Epithelial cell of esophagus (primary cell): ENCODE data around the gene MCC.

Experiments used
- DNase-seq: peaks from one replicate; pipeline ENCODE4 v3.0.0; 2010; ENCODE audit warnings: low read depth
- H3K4me3 ChIP-seq: 2 replicates; pipeline ENCODE4 v1.5.1; 2011; ENCODE audit warnings: mild to moderate bottlenecking, low read length, control low read depth
- TF ChIP-seq, protein P1 (sequence below): IDR thresholded peaks from 2 replicates; pipeline ENCODE4 v1.5.1; 2011; ENCODE audit warnings: low read depth, mild to moderate bottlenecking, low read length, control low read depth, inconsistent platforms; ENCODE audit not compliant: insufficient read depth; ENCODE audit errors: missing control alignments

MCC gene

DNA sequence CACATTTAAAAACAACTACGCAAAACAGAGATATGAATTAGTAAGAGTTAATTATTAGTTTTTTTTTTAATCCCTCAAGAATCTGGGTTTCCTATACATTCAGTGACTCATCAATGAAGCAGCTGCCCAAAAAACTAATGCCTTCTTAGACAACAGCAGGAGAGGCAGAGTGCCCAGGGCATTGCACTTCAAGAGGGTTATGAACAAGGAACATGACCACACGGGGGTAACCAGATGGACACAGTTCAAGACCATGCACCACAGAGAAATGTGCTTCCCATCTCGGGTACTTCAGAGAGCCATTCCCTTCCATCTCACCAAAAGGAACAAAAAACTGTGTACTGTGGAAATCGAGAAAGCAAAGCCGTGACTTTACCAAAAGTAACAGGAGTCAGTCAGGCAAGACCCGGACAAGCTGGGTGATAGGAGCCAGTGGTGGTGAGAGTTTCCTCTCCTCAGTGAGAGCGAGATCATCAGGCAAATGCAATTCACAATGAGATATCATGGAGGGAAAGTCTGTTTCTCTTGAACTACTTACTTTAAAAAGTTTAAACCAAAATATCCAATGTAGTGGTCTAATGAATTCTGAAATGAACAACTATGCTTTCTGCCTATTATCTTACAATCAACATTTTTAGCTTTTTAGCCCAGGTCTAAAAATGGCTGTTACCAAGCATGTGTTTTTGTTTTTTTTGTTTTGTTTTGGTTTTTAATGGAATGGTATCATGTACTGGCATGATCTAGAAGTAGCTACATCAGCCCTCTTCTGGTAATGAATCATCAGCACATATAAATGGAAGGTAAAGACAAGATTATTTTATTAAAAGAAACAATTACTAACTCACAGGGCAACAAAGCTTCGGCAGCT lies 245.5 kb downstream of the MCC start:
- TF ChIP-seq, protein P1, sequence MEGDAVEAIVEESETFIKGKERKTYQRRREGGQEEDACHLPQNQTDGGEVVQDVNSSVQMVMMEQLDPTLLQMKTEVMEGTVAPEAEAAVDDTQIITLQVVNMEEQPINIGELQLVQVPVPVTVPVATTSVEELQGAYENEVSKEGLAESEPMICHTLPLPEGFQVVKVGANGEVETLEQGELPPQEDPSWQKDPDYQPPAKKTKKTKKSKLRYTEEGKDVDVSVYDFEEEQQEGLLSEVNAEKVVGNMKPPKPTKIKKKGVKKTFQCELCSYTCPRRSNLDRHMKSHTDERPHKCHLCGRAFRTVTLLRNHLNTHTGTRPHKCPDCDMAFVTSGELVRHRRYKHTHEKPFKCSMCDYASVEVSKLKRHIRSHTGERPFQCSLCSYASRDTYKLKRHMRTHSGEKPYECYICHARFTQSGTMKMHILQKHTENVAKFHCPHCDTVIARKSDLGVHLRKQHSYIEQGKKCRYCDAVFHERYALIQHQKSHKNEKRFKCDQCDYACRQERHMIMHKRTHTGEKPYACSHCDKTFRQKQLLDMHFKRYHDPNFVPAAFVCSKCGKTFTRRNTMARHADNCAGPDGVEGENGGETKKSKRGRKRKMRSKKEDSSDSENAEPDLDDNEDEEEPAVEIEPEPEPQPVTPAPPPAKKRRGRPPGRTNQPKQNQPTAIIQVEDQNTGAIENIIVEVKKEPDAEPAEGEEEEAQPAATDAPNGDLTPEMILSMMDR, result no peak
- DNase-seq, result peak; percentile 77
- H3K4me3 ChIP-seq, result no peak overlapping the region

DNA sequence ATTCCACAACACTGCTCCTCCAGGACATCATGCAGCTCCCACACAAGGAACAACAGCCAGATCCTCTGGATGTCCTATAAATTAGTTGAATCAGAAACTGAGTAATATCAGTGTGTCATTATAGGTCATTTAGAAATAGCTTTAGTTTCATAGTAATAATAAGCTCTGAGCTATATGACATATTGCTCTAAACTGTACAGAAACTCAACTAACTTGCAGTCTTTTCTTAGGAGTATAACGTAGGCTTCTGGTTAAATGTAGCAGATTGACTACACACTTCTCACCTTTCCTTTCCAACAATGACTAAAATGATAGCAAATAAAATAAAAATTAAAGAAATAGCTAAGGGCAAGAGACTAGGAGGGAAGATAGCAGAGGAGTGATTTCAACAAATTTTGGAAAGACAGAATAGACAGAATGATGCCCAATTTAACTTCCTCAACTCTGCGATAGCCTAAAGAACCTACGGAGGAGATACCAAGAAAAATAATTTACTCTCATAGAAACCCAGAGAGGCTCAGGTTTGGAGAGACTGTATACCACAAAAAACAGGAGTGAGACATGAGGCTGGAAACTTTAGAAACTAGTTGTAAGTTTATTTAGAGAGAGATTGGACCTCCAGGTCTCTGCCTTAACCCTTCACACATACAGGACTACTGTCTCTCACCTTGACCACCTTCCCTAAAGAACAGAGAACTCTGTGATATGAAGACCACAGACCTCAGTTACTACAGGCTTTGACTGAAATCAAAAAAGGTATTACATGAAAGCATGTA lies 247.1 kb downstream of the MCC start:
- no peak for DNase-seq
- TF ChIP-seq, protein P1, result no peak
- H3K4me3 ChIP-seq, result no peak overlapping the region

DNA sequence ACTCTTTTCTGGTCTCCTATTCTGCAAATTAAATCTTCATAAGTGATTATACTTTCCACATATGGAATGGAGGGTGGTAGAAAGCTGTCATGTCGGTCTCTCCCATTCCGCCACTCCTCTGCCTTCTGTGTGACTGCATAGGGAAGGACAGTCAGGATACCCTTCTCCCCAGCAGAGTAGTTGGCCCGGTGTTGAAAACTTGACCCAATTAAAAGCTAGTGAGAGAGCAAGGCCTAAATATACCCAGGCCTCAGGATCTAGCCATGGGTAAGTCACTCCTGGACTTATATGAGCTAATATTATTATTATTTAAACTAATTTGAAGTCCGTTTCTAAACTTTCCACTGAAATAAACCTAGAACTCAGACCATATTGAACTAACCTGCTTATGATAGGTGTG lies 248.2 kb downstream of the MCC start:
- no peak for DNase-seq
- no peak overlapping the region for H3K4me3 ChIP-seq
- TF ChIP-seq, protein P1, result no peak

DNA sequence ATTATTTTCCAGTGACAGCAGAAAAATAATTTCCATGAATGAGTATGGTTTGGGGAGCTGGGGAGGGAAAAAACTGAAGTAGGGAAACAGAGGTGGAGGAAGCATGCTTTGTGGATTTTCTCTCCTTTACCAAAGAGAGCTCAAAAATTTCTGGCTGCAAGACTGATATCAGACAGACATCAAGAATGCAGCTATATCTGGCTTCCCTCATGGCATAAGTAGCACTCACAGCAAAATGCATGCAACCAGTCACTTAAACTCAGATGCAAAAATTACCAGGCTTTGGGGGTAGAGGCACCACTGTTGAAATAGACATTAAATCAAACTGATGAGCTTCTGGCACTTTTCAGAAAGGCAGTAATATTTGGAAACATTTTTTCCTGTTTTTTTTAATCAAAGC lies 250.4 kb downstream of the MCC start:
- DNase-seq, result no peak
- H3K4me3 ChIP-seq, result no peak overlapping the region
- TF ChIP-seq, protein P1, result no peak

DNA sequence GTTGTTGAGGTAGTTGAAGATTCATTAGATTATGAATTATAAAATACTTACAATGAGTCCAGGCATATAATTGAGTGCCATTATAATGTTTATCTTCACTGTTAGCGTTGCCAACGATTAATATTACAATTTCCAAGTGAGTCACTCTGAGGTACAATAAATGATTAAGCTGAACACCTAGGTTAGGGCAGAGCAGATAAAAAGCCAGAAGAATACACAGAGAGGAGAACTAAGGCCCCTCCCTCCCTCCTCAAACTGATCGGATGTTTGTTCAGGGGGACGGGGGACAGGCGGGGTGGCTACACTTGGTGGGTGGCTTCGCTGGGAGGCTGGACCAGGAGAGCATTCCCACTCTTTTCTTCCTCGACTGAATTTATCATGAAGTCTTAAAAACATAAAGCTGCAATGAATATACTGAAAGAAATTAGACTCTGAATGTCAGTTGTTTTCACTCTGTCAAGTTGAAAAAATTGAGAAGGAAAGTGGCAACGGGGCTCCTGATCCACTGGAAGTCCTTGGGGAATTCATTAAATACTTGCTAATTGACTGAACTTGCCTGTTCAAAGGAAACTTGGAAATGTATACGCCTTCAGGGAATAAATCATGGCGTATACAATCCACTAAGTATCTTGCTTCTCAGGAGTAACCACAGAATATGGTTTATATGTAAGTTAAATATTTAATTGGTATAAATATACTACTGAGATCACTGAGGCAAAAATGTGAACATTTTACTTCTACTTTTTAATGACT lies 251.5 kb downstream of the MCC start:
- TF ChIP-seq, protein P1, result no peak
- no peak overlapping the region for H3K4me3 ChIP-seq
- DNase-seq, result peak; percentile 46

DNA sequence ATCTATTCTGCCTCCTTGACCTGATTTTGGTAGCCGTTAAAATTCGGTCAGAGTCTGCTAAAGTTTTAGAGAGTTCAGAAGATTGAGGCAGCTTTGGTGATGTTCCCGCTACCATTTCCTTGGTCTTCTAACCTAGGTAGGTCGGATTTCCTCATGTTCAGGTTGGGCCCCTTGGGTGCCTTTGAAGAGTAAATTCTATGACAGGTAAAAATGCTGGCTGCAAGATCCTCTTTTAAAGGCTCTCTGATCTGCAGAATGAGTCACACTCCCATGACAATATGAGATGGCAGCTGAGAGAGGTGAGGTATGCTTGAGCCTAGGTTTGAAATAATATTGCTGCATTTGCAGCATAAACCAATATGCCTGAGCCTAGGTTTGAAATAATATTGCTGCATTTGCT lies 252.4 kb downstream of the MCC start:
- TF ChIP-seq, protein P1, result no peak
- no peak overlapping the region for H3K4me3 ChIP-seq
- DNase-seq, result peak; percentile 69
